GM21737 (cell line): ENCODE measurements around the gene SLC38A3.
"Not testable (repeated sequence)": the region's sequence is repeated elsewhere in the genome, so short reads cannot be mapped to it uniquely, and the experiment has no call there.

Experiments
- ATAC-seq: cut with Tn5 transposase; IDR thresholded peaks from one replicate; pipeline ENCODE4 v1.9.1; 2021; ENCODE audit warnings: mild to moderate bottlenecking, moderate library complexity; ENCODE audit not compliant: unreplicated experiment

The SLC38A3 gene

GRCh38 chr3:50210176-50210509, 5.1 kb downstream of the SLC38A3 start:
- no peak for ATAC-seq

GRCh38 chr3:50210510-50211367, 5.7 kb downstream of the SLC38A3 start:
- no peak for ATAC-seq

GRCh38 chr3:50211368-50211717, 6.3 kb downstream of the SLC38A3 start:
- ATAC-seq: not testable (repeated sequence)

- no peak for ATAC-seq
Observed at GRCh38 chr3:50211930-50212329, 6.9 kb downstream of the SLC38A3 start.

GRCh38 chr3:50212502-50212901, 7.4 kb downstream of the SLC38A3 start:
- no peak for ATAC-seq

GRCh38 chr3:50212971-50213370, 7.9 kb downstream of the SLC38A3 start:
- ATAC-seq: no peak

GRCh38 chr3:50213373-50213772, 8.3 kb downstream of the SLC38A3 start:
- ATAC-seq: no peak

- ATAC-seq: no peak
Observed at GRCh38 chr3:50214824-50215223, 9.8 kb downstream of the SLC38A3 start.

- ATAC-seq: no peak
Observed at GRCh38 chr3:50215529-50215928, 10.5 kb downstream of the SLC38A3 start.

GRCh38 chr3:50217681-50218080, 12.6 kb downstream of the SLC38A3 start:
- ATAC-seq: no peak

- no peak for ATAC-seq
Observed at GRCh38 chr3:50218448-50218847, 13.4 kb downstream of the SLC38A3 start.

- ATAC-seq: no peak
Observed at GRCh38 chr3:50219285-50219684, 14.2 kb downstream of the SLC38A3 start.

GRCh38 chr3:50220109-50220508, 15.0 kb downstream of the SLC38A3 start:
- no peak for ATAC-seq

- ATAC-seq: no peak
Observed at GRCh38 chr3:50221051-50221410, 16.0 kb downstream of the SLC38A3 start.

GRCh38 chr3:50221411-50222168, 16.5 kb downstream of the SLC38A3 start:
- ATAC-seq: no peak

GRCh38 chr3:50222169-50222528, 17.1 kb downstream of the SLC38A3 start:
- no peak for ATAC-seq

GRCh38 chr3:50224639-50225038, 19.6 kb downstream of the SLC38A3 start:
- ATAC-seq: no peak

GRCh38 chr3:50226888-50227389, 21.9 kb downstream of the SLC38A3 start:
- ATAC-seq: no peak

GRCh38 chr3:50227390-50228183, 22.5 kb downstream of the SLC38A3 start:
- peak; percentile 83 for ATAC-seq

GRCh38 chr3:50228184-50228763, 23.2 kb downstream of the SLC38A3 start:
- not testable (repeated sequence) for ATAC-seq

- no peak for ATAC-seq
Observed at GRCh38 chr3:50229490-50229889, 24.4 kb downstream of the SLC38A3 start.
